Right lobe of liver (tissue), 4 donors: ENCODE data around the gene TBX18.

Source experiments
- POLR2A ChIP-seq: fragments of 450-650 bp; IDR thresholded peaks from one replicate; pipeline ENCODE4 v1.6.1; 2017; ENCODE audit warnings: antibody characterized with exemption, mild to moderate bottlenecking
- TF ChIP-seq, protein P1 (sequence below), 4 donors: fragments of 200-600 bp in 3 of 4; fragments of 450-650 bp in 1 of 4; IDR thresholded peaks; one replicate each; pipeline versions ENCODE4 v1.5.1 to v1.8.0; 2016 to 2022; ENCODE audit warnings: antibody characterized with exemption in 4 of 4, mild to moderate bottlenecking in 2 of 4
- donor health status: DM: no; HTN: no; CAD: no.
- donor health status: DM: no; HTN: no; CAD: no.
- donor health status: DM: no; HTN: yes; CAD: no.

DNA sequence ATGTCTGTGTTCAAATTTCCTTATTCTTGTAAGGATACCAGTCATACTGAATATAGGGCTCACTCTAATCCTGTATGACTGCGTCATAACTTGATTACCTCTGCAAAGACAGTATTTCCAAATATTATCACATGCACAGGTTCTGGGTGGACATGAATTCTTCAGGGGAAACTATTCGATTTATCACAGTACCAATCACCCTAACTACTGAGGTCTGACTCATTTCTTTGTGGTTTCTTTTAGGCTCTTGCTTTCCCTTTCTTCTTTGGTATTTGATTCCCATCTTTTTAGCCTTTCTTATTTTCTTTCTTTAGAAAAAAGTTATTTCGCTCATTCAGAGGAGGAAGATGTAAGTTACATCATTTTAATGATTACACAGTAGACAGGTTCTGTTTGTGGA is 40.3 kb upstream of the TBX18 start:
- TF ChIP-seq, protein P1, sequence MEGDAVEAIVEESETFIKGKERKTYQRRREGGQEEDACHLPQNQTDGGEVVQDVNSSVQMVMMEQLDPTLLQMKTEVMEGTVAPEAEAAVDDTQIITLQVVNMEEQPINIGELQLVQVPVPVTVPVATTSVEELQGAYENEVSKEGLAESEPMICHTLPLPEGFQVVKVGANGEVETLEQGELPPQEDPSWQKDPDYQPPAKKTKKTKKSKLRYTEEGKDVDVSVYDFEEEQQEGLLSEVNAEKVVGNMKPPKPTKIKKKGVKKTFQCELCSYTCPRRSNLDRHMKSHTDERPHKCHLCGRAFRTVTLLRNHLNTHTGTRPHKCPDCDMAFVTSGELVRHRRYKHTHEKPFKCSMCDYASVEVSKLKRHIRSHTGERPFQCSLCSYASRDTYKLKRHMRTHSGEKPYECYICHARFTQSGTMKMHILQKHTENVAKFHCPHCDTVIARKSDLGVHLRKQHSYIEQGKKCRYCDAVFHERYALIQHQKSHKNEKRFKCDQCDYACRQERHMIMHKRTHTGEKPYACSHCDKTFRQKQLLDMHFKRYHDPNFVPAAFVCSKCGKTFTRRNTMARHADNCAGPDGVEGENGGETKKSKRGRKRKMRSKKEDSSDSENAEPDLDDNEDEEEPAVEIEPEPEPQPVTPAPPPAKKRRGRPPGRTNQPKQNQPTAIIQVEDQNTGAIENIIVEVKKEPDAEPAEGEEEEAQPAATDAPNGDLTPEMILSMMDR (IDR thresholded peaks at IDR 0.05) = no peak
- no peak for TF ChIP-seq POLR2A
